ENCODE data around the gene CITED2.

CITED2 gene

DNA sequence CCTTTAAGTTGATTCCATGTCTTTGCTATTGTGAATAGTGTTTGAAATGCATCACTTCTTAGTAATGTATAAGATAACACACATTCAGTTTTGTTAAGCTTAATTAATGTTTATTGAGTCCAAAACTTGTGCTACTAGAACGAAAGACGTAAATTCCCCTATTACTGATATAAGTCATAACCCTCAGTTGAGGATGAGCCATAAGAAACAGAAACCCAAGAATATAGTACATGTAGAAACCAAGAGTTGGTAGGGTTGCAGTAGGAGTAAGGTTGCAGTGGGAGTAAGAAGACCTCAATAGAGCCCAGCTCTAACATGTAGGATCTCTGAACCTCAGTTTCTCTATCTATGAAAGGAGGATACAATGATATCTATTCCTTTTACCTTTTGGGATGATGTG lies 19.3 kb downstream of the CITED2 start:
- H4K20me1 ChIP-seq (ENCODE audit: insufficient read depth, low read length, poor library complexity, severe bottlenecking): no peaks in the 10 kb centered on the region
- H3K4me1 ChIP-seq (ENCODE audit: insufficient read depth, low read length, poor library complexity, severe bottlenecking): no peaks in the 10 kb centered on the region
- no peak overlapping the region for H3K4me2 ChIP-seq (ENCODE audit: low read depth, low read length, poor library complexity, severe bottlenecking)
- no peaks in the 10 kb centered on the region for H3K27me3 ChIP-seq (ENCODE audit: insufficient read depth, low read length, poor library complexity, severe bottlenecking)
- H3K36me3 ChIP-seq (ENCODE audit: insufficient read depth, low read length): no peaks in the 10 kb centered on the region
- no peaks in the 10 kb centered on the region; the same call in 1 of the 2 replicates for H3K9me3 ChIP-seq (ENCODE audit: insufficient read depth, low read depth, low read length)
- no peaks in the 10 kb centered on the region for H3K79me2 ChIP-seq (ENCODE audit: insufficient read depth, low read length)
- H2AFZ ChIP-seq (ENCODE audit: low read length): no peak overlapping the region
- no peak for TF ChIP-seq EZH2phosphoT487 (IDR thresholded peaks at IDR 0.05; ENCODE audit: borderline replicate concordance)
- TF ChIP-seq, protein P1, sequence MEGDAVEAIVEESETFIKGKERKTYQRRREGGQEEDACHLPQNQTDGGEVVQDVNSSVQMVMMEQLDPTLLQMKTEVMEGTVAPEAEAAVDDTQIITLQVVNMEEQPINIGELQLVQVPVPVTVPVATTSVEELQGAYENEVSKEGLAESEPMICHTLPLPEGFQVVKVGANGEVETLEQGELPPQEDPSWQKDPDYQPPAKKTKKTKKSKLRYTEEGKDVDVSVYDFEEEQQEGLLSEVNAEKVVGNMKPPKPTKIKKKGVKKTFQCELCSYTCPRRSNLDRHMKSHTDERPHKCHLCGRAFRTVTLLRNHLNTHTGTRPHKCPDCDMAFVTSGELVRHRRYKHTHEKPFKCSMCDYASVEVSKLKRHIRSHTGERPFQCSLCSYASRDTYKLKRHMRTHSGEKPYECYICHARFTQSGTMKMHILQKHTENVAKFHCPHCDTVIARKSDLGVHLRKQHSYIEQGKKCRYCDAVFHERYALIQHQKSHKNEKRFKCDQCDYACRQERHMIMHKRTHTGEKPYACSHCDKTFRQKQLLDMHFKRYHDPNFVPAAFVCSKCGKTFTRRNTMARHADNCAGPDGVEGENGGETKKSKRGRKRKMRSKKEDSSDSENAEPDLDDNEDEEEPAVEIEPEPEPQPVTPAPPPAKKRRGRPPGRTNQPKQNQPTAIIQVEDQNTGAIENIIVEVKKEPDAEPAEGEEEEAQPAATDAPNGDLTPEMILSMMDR (conservative IDR thresholded peaks at IDR 0.05; ENCODE audit: low read length): no peak
- H3K9me2 ChIP-seq (replicated peaks; ENCODE audit: low read depth, low read length): no peaks in the 10 kb centered on the region
- no peak overlapping the region for H3K9ac ChIP-seq (ENCODE audit: low read depth, low read length, poor library complexity, severe bottlenecking)
- no peaks in the 10 kb centered on the region for H3F3A ChIP-seq (ENCODE audit: low read depth)
- no peak overlapping the region for H3K4me3 ChIP-seq (ENCODE audit: low read length, poor library complexity, severe bottlenecking)

DNA sequence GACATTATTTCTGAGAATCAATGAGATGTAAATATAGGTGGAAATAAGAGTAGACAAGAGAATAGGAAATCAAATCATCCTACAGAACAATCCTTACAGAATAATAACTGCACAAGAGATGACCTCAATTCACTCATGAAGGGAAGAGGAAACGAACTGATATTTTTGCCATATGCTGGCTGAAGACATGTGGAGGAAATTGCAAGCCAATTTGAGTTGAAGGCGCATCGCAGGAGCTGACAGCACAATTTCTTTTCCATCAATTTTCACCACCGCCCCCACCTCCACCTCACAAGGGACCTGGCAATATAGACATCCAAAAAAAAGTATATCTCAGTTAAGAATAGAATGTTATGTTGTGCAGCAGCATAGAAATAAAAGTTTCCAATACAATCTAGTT lies 20.3 kb downstream of the CITED2 start:
- TF ChIP-seq, protein P1 (conservative IDR thresholded peaks at IDR 0.05; ENCODE audit: low read length): no peak
- no peak for TF ChIP-seq EZH2phosphoT487 (IDR thresholded peaks at IDR 0.05; ENCODE audit: borderline replicate concordance)
- Histone ChIP-seq H3K4me3 (ENCODE audit: low read length, poor library complexity, severe bottlenecking) (no peak overlapping the region), H4K20me1 (ENCODE audit: insufficient read depth, low read length, poor library complexity, severe bottlenecking) (no peaks in the 10 kb centered on the region), H3K4me2 (ENCODE audit: low read depth, low read length, poor library complexity, severe bottlenecking) (no peak overlapping the region), H3K9ac (ENCODE audit: low read depth, low read length, poor library complexity, severe bottlenecking) (no peak overlapping the region), H3K36me3 (ENCODE audit: insufficient read depth, low read length) (no peaks in the 10 kb centered on the region), H3K27me3 (ENCODE audit: insufficient read depth, low read length, poor library complexity, severe bottlenecking) (no peaks in the 10 kb centered on the region), H3F3A (ENCODE audit: low read depth) (no peaks in the 10 kb centered on the region), H2AFZ (ENCODE audit: low read length) (no peak overlapping the region), H3K79me2 (ENCODE audit: insufficient read depth, low read length) (no peaks in the 10 kb centered on the region), H3K9me3 (ENCODE audit: insufficient read depth, low read depth, low read length) (no peaks in the 10 kb centered on the region; the same call in 1 of the 2 replicates), H3K4me1 (ENCODE audit: insufficient read depth, low read length, poor library complexity, severe bottlenecking) (no peaks in the 10 kb centered on the region), H3K9me2 (replicated peaks; ENCODE audit: low read depth, low read length) (no peaks in the 10 kb centered on the region)

DNA sequence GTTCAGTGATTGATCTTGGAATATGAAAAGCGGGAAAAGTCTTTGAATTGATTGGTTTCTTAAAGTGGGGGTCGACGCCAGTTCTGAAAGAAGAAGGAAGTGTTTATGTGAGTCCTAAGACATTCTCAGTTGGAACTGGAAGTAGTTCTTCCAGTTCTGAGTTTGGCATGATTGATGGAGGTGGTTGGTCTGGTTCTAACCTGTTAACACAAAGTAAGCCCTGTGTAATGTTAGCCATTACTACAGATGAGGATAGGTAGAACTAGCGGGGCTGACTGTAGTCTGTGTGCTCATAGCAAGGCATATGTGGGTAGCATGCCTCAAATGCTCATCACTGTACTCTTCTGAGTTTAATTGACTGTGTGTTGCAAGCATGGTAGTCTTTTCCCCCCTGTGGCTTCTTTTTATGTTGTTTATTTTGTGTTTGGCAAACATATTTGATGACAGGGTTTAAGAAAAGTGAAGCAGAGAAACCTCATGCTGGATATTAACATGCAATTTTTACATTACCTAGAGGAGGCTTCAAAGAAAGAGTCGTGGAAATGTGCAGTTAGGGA lies 24.9 kb downstream of the CITED2 start:
- H3K9ac ChIP-seq (ENCODE audit: low read depth, low read length, poor library complexity, severe bottlenecking): no peak overlapping the region
- no peaks in the 10 kb centered on the region for H3K9me3 ChIP-seq (ENCODE audit: insufficient read depth, low read depth, low read length)
- no peak overlapping the region for H3K4me3 ChIP-seq (ENCODE audit: low read length, poor library complexity, severe bottlenecking)
- H3K9me2 ChIP-seq (replicated peaks; ENCODE audit: low read depth, low read length): no peaks in the 10 kb centered on the region
- TF ChIP-seq, protein P1 (conservative IDR thresholded peaks at IDR 0.05; ENCODE audit: low read length): no peak
- TF ChIP-seq EZH2phosphoT487 (IDR thresholded peaks at IDR 0.05; ENCODE audit: borderline replicate concordance): no peak
- no peaks in the 10 kb centered on the region for H3K79me2 ChIP-seq (ENCODE audit: insufficient read depth, low read length)
- H3K4me2 ChIP-seq (ENCODE audit: low read depth, low read length, poor library complexity, severe bottlenecking): no peak overlapping the region
- H3K4me1 ChIP-seq (ENCODE audit: insufficient read depth, low read length, poor library complexity, severe bottlenecking): peaks cover 3% of the 10 kb centered on the region
- no peaks in the 10 kb centered on the region for H3K27me3 ChIP-seq (ENCODE audit: insufficient read depth, low read length, poor library complexity, severe bottlenecking)
- no peak overlapping the region for H2AFZ ChIP-seq (ENCODE audit: low read length)
- H3F3A ChIP-seq (ENCODE audit: low read depth): no peaks in the 10 kb centered on the region
- H4K20me1 ChIP-seq (ENCODE audit: insufficient read depth, low read length, poor library complexity, severe bottlenecking): no peaks in the 10 kb centered on the region
- H3K36me3 ChIP-seq (ENCODE audit: insufficient read depth, low read length): no peaks in the 10 kb centered on the region

All from Loucy (cell line).